Fibroblast of upper back skin (primary cell): ENCODE data around the gene NR6A1.

ENCODE experiments used
- DNase-seq: peaks from one replicate; pipeline ENCODE4 v3.0.0-alpha.2; 2013

The NR6A1 gene

GRCh38 chr9:124500028-124500795 is 270.9 kb downstream of the NR6A1 start:
- no peak for DNase-seq

- no peak for DNase-seq
Measured at GRCh38 chr9:124499216-124499615, 271.9 kb downstream of the NR6A1 start.

- DNase-seq = no peak
Measured at GRCh38 chr9:124498499-124499146, 272.5 kb downstream of the NR6A1 start.

GRCh38 chr9:124498040-124498439 is 273.1 kb downstream of the NR6A1 start:
- no peak for DNase-seq

- DNase-seq = no peak
Measured at GRCh38 chr9:124497441-124497840, 273.7 kb downstream of the NR6A1 start.

GRCh38 chr9:124496463-124496862 is 274.6 kb downstream of the NR6A1 start:
- no peak for DNase-seq

- no peak for DNase-seq
Measured at GRCh38 chr9:124496075-124496449, 275.0 kb downstream of the NR6A1 start.

- no peak for DNase-seq
Measured at GRCh38 chr9:124495126-124496074, 275.7 kb downstream of the NR6A1 start.

- DNase-seq = no peak
Measured at GRCh38 chr9:124493794-124494479, 277.2 kb downstream of the NR6A1 start.

GRCh38 chr9:124493218-124493617 is 277.9 kb downstream of the NR6A1 start:
- DNase-seq = no peak

- no peak for DNase-seq
Measured at GRCh38 chr9:124492818-124493217, 278.3 kb downstream of the NR6A1 start.

GRCh38 chr9:124491049-124491975 is 279.8 kb downstream of the NR6A1 start:
- DNase-seq = no peak

GRCh38 chr9:124490004-124490403 is 281.1 kb downstream of the NR6A1 start:
- no peak for DNase-seq

GRCh38 chr9:124489222-124489621 is 281.9 kb downstream of the NR6A1 start:
- peak; percentile 25 for DNase-seq

- no peak for DNase-seq
Measured at GRCh38 chr9:124488641-124489210, 282.4 kb downstream of the NR6A1 start.

- no peak for DNase-seq
Measured at GRCh38 chr9:124487260-124488182, 283.6 kb downstream of the NR6A1 start.

- DNase-seq = no peak
Measured at GRCh38 chr9:124486778-124487259, 284.3 kb downstream of the NR6A1 start.

- no peak for DNase-seq
Measured at GRCh38 chr9:124485936-124486335, 285.2 kb downstream of the NR6A1 start.

- no peak for DNase-seq
Measured at GRCh38 chr9:124485201-124485600, 285.9 kb downstream of the NR6A1 start.

GRCh38 chr9:124483481-124483880 is 287.6 kb downstream of the NR6A1 start:
- DNase-seq = no peak
